HG03066 (cell line): ENCODE results near the gene SND1.

Experiments used
- ATAC-seq: cut with Tn5 transposase; IDR thresholded peaks from one replicate; pipeline ENCODE4 v1.9.1; 2021; ENCODE audit warnings: low read depth; ENCODE audit not compliant: unreplicated experiment

SND1 gene

GRCh38 chr7:127858091-127858914, 206.3 kb downstream of the SND1 start:
- ATAC-seq = no peak

DNA sequence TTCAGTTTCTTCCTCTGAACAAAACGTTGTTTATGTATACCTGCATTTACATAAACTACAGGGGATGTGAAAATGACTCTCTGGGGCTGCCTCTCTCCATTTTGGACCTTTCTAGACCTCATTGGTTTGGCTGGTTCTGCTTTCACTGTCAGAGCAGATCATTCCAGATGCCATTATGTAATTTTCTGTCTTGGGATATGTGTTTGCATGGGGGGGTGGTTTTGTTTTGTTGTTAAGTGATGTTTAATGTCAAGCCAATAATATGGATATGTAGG, 206.9 kb downstream of the SND1 start:
- ATAC-seq = no peak

- ATAC-seq = no peak
Measured at GRCh38 chr7:127859330-127859729, 207.3 kb downstream of the SND1 start.

DNA sequence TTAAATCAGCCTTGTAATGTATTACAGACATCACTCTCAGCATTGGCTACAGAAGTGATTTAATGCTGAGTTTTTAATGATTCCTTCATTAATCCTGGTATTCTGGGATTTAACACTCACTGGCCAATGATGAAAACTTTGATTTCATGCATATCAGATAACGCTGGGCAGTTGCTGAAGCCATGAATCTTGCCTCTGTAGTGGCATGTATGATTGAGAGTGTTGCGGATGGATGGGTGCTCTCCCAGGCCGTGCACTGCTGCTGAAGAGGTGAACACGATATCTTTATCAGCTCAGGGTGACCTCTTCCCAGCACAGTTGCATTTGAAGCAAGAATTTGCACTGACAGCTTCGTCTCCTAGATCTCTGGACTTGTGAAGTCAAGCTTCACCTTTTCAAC, 210.5 kb downstream of the SND1 start:
- ATAC-seq = no peak

DNA sequence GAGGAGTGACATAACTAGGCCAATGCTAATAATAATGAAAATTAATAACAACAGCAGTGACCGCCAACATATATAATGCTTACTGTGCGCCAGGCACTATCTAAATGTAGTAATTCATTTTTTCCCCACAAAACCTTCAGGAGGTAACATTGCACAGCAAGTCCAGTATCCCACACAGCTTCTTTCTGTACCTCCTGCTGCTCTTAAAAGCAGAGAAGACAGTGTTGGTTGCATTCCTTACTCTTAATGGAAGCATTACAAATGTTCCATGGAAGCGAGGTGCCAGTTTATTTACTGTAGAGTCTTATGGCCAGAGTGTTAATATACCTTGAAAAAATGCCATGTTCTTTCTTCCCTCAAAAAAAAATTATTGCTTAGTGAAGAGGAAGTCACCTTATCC, 211.1 kb downstream of the SND1 start:
- no peak for ATAC-seq

DNA sequence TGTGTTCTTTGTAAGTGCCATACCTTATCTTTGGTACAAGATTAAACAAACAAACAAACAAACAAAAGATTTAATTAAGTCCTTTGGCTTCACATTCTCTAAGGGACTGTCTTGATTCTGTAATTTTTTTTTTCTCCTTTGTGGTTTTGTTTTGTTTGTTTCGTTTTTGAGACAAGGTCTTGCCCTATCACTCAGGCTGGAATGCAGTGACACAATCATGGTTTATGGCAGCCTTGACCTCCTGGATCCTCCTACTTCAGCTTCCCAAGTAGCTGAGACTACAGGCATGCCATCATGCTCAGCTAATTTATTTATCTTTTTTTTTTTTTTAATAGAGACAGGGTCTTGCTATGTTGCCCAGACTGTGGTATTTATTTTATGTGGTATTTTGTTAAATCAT, 213.5 kb downstream of the SND1 start:
- no peak for ATAC-seq

DNA sequence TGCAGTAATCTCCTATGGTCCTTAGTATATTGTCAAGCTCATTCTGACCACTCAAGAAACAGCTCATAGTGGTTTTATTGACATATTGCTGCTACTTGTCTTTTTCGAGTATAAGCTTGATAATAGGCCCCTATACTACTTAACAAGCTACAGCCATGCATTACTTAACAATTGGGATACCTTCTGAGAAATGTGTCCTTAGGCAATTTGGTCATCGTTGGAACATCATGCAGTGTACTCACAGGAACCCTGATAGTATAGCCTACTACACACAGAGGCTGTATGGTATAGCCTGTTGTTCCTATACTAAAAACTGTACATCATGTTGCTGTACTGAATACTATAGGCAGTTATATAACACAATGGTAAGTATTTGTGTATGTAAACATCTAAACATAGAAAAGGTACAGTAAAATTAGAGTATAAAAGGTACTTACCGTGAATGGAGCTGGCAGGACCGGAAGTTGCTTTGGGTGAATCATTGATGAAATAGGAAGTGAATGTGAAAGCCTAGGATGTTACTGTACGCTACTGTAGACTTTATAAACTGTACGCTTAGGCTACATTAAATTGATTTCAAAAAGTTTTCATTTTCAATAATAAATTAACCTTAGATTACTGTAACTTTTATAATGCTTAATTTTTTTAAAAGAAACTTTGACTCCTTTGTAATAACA, 218.4 kb downstream of the SND1 start:
- ATAC-seq = peak; percentile 68

GRCh38 chr7:127871226-127871625, 219.2 kb downstream of the SND1 start:
- no peak for ATAC-seq

DNA sequence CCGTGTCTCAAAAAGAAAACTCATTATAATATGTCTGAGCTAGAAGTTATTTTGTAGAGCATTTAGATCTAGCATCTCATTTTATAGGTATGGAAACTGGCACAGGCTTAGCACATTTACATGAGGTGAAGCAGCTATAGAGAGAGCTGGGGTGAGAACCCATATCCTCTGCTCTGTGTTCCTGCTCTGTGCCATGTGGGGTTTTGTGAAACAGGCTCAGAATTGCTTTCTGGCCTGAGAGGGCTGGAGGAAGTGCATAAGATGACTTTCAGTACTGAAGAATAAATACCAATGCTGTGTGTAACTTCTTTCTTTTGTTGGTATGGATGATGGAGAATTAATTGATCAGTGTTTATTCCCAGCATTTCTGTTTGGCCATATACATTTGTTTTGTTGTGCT, 220.1 kb downstream of the SND1 start:
- ATAC-seq = no peak

GRCh38 chr7:127873151-127873550, 221.2 kb downstream of the SND1 start:
- no peak for ATAC-seq

- ATAC-seq = no peak
Measured at GRCh38 chr7:127873715-127874636, 222.0 kb downstream of the SND1 start.

- no peak for ATAC-seq
Measured at GRCh38 chr7:127874951-127875608, 223.1 kb downstream of the SND1 start.

GRCh38 chr7:127876393-127876792, 224.4 kb downstream of the SND1 start:
- no peak for ATAC-seq

DNA sequence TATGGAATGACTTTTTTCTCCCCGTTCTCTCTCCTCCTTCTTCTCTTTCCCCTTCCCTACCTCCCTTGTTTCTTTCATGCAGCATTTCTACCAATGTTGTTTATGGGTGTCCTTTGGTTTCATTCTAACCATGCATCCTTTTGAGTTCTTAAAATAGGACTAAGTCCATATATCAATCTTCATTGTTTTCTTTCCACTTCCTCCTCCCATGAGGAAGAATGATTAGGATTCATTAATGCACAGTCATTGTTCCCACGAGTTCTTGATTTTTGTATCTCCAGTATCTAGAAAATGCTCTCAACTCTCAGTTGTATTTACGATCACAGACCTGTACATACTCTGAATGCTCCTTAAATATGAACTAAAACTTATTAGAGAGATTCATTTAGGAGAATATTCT, 226.0 kb downstream of the SND1 start:
- no peak for ATAC-seq

GRCh38 chr7:127878791-127879190, 226.8 kb downstream of the SND1 start:
- ATAC-seq = no peak

- ATAC-seq = no peak
Measured at GRCh38 chr7:127879436-127879835, 227.4 kb downstream of the SND1 start.

- ATAC-seq = no peak
Measured at GRCh38 chr7:127879942-127880341, 227.9 kb downstream of the SND1 start.

- ATAC-seq = no peak
Measured at GRCh38 chr7:127880454-127880853, 228.5 kb downstream of the SND1 start.

DNA sequence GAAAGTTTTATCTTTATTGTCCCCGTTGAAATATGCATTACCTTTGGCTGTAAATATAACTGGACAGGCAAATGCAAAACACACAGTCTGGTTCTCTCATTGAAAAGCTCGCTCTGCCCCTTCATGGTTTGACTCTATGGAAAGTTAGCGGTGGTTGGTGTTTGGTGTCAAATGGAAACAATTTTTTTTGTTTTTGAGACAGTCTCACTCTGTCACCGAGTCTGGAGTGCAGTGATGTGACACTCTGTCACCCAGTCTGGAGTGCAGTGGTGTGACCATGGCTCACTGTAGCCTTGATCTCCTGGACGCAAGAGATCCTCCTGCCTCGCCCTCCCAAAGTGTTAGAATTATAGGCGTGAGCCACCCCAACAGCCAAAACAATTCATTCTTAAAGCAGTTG, 229.6 kb downstream of the SND1 start:
- ATAC-seq = no peak

DNA sequence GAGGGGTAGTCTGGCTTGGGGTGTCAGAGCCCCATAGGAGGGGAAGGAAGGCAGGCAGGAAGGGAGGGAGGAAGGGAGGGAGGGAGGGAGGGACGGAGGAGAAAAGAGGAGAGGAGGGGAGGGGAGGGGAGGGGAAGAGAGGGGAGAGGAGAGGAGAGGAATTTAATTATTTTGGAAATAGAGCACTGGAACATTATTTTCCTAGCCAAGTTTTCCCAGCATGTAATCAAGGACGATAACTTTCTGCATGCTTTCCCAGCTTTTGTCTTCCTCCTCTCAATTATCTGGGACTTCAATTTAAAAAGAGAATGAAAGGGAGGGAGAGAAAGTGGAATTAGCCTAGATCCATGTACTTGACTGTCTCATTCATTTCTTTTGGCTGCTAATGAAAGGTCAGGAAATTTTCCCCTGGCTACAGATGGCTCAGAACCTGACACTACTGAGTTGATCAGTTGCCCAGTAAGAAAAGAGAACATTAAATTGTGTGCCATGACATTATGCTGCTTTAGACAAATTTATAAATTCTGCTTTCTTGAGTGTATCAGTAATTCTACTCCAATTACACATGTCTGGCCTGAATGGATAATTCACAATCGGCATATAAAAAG, 230.4 kb downstream of the SND1 start:
- no peak for ATAC-seq
